ENCODE results near the gene STK10.
"Not testable (repeated sequence)": the region's sequence is repeated elsewhere in the genome, so short reads cannot be mapped to it uniquely, and the experiment has no call there.

Gene STK10

DNA sequence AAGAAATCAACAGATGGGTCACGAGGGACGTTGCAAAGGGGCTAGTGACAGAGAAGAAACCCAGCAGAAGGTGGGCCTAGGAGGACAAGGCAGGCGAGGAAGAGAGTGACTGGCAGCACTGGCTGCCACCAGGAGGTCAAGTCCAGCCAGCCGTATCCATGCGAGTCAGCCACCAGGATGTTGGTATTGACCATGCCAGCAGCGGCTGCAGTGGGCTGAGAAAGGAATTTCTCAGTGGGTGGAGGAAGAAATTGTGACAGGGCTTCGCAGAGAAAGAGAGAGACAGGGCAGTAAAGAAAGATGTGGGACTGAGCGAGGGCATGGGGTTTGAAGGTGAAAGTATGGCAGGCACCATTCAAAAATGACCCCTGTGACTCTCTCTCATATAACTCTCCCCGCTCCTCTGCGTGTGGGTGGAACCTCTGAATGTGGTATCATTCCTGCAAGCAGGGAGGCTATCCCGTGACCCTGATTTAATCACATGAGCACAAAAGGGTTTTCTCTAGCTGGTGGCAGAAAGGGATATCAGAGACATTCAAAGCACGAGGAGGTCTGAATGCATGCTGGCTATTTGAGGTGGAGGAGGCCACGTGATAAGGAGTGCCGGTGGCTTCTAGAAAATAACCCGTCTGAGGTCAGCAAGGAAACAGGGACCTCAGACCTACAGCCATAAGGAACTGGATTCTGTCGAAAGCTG is 136.2 kb downstream of the STK10 start:
- DNase-seq (ENCODE audit: low spot score) = no peak

DNA sequence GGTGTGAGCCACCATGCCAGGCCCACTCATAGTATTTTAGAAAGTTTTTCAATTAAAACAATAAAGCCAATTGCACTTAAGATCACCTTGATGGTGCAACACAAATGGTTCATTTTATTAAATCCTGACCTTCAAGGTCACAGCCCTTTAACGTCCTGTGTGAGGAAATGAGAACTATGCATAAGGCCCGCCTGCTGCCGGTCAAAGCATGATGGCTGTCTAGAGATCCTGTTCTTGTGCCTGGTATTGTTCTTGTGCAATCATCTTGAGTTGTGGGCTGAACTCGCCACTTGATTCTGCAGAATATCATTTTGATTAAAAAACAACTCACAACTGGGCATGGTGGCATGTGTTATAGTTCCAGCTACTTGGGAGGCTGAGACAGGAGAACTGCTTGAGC is 137.9 kb downstream of the STK10 start:
- no peak for DNase-seq (ENCODE audit: low spot score)

DNA sequence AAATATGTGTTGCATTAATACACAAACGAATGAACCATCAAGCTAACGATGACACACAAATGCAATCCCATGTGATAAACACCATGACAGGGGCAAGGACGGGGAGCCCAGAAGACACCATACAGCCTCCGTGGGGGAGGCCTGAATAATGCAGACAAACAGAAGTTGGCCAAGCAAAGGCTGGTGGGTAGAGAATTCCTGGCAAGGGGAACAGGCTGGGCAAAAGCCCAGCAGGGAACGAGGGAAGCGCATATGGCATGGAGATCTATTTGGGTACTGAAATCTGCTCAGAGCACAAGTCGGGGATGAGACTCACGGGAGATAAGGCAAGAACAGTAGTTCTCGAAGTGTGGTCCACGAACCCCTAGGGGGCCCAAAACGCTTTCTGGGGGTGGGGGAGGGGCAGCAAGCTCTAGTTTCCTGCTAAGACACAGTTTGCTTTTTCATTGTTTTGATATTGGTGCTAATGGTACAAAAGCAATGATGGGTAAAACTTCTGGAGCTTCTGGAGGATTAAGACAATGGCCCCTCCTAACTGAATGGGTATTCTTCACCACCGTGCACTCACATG is 138.7 kb downstream of the STK10 start:
- no peak for DNase-seq (ENCODE audit: low spot score)

DNA sequence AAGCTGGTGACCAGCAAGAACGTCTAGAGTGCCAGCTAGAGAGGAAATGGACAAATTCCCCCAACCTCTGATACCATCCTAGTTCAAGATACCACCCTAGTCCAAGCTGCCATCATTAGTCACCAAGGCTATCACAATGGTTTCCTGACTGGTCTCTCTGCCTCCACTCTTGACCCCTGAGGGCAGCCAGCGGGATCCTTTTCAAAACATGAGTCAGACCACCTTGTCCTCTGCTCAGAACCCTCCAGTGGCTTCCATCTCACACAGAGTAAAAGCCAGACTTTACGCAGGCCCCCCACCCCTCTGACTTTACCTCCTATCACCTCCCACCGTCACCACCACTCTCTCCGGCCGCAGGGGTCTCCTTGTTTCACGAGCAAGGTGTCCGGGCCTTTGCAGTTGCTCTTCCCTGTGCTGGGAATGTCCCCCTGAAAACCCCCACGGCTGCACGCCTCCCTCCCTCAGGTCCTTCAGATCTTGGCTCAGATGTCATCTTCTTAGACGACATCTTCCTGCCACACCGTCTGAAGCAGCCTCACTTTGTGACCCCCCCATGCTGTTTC is 139.4 kb downstream of the STK10 start:
- no peak for DNase-seq (ENCODE audit: low spot score)

DNA sequence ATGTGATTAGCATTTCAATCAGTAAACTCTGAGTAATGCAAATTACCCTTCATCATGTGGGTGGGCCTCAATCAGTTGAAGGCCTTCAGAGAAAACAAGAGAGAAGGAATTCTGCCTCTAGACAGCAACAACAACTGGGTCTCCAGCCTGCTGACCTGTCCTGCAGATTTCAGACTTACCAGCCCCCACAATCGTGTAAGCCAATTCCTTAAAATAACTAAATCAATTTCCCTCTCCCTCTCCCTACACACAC is 139.9 kb downstream of the STK10 start:
- no peak for DNase-seq (ENCODE audit: low spot score)

DNA sequence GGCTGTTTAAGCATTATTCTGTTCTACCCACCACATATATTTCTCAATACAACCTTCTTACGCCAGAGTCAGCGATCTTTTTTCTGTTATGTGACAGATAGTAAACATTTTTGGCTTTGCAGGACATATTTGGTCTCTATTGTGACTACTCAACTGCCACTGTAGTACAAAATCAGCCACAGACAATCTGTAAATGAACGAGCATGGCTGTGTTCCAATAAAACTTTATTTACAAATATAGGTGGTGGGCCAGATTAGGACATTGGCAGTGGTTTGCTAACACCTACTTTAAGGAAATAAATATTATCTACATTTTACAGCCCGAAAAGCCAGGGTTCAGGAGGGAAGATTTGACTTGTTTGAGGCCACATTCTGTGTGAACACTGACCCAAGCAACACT is 141.4 kb downstream of the STK10 start:
- no peak for DNase-seq (ENCODE audit: low spot score)

DNA sequence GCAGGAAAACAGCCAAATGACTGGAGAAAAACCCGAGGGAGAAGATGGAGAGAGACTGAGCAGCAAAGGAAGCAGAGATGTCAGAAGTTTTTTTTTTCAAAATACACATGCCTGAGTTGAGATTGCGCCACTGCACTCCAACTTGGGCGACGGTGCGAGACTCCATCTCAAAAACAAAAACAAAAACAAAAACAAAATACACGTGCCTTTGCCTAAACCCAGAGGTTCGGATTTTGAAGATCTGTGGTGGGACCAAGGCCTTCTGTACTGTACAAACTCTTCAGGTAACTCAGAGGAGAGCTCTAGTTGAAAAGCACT is 142.8 kb downstream of the STK10 start:
- DNase-seq (ENCODE audit: low spot score) = no peak

DNA sequence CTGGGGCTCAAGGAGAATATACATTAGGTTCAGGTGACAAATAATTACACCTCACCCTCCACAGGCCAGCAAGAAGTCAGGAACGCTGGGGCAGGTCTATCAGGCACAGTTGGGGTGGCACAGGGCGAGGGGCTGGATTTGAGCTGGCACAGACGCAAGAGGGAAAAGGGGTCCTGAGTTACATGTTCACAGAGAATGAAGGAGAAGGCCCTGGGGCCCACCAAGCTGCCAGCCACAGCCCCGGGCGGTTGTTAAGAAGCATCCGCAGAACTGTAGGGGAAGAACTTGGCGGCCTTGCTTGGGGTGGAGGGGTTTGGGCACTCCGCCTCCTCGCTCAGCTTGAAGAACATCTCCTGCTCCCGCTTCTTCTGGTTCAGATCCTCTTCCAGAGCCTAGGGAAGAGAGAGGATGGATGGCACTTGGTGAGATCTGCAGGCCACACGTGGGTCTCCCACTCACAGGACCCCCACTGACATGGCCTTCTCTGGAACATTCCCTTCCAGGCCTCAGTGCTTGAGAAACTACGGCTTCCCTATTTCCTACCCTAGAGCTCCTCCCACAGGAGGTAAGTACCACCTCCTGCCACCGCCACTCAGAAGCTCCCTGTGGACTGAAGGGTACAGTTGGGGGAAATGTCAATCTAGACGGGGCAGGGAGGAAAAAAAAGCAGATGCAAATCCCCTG is 143.3 kb downstream of the STK10 start:
- no peak for DNase-seq (ENCODE audit: low spot score)

DNA sequence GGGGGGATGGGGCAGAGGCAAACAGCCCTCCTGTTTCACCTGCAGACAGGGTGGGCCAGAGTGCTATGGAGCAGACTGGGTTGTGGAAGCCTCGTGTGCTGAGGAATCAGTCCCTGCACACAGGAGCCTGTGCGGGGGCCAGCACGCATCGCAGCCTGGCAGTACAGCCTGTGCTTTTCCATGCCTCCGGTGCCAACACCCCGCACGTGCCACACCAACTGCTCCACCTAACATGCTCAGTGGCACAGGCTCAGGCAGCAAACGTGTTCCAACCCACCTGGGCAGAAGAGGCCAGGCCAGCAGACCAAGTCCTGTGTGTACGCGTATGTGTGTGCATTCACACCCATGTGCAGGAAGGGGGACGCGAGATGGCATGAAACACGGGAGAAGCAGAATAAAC is 144.2 kb downstream of the STK10 start:
- no peak for DNase-seq (ENCODE audit: low spot score)

DNA sequence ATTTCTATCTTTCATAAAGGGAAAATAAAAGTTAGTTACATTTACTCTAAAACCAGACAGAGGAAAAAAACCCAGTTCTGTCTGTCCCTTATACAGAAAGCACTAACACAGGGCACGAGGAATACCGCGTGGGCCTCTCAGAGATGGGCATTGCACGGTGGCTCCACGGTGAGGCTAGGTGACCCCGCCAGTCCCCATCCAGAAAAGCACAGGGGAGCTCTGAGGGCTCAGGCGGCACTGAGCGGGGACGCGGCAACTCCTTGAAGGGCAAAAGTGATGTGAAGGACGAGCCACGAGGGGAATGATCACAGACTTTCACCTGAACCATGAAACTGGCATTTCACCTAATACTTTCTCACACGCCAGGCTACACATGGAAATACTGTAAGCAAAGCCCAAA is 145.8 kb downstream of the STK10 start:
- no peak for DNase-seq (ENCODE audit: low spot score)

DNA sequence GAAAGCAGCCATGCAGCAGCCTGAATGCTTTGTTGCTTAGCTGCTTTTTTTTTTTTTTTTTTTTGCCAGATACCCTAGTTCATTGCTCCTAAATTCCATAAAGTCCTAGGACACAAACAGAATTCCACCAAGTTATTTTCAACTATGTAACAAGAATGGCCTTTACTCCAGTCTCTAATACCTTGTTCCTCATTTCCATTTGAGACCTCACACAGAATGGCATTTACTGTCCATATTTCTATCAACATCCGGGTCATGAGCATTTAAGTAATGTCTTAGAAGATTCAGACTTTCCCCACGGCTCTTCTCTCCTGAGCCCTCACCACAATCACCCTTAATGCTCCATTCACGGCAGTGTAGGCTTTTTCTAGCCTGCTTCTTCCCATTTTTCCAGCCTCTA is 149.9 kb downstream of the STK10 start:
- DNase-seq (ENCODE audit: low spot score) = no peak

DNA sequence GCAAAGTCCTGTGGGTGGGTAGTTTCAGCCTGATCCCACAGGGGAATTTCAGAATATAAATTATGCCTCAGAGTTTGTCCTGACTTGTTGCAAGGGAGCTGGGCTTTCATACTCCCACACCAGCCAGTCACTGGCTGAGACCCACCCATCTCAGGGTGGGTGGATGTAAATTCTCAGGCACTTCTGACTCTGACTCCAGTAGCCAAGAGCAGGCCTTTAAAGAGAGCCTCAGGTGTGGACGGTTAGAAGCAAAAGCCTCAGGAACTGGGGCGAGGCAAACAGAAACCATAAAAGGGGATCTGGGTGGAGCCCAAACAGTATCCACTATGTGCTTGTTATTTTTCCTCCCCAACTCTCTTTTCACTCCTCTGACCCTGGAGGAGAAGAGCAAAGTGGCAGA is 153.0 kb downstream of the STK10 start:
- no peak for DNase-seq (ENCODE audit: low spot score)

DNA sequence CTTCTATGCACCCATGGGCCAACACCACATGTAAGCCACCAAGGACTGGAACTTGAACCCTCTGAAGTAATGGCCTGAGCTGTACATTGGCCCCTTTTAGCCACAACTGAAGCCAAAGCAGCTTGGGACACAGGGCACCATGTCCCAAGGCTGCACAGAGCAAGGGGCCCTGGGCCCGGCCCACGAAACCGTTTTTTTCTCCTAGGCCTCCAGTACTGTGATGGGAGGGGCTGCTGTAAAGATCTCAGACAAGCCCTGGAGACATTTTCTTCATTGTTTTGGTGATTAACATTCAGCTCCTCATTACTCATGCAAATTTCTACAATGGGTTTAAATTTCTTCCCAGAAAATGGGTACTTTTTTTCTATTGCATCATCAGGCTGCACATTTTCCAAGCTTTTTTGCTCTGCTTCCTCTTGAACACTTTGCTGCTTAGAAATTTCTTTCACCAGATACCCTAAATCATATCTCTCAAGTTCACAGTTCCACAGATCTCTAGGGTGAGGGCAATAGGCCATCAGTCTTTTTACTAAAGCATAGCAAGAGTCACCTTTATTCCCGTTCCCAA is 156.0 kb downstream of the STK10 start:
- DNase-seq (ENCODE audit: low spot score) = no peak

DNA sequence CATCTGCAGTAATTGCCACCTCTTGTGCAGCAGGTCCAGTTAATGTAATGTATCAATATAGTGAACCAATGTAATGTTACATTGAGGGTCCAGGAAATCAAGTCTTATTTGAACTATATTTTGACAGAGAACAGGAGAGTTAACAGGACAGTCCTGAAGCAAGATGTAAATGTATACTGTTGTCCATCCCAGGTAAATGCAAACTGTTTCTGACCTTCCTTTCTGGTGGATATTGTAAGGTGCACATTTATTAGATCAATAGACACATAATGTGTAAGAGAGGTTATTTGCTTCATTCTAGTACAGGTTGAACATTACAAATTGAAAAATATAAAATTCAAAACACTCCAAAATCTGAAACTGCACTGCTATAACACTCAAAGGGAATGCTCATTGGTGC is 158.1 kb downstream of the STK10 start:
- DNase-seq (ENCODE audit: low spot score) = no peak

DNA sequence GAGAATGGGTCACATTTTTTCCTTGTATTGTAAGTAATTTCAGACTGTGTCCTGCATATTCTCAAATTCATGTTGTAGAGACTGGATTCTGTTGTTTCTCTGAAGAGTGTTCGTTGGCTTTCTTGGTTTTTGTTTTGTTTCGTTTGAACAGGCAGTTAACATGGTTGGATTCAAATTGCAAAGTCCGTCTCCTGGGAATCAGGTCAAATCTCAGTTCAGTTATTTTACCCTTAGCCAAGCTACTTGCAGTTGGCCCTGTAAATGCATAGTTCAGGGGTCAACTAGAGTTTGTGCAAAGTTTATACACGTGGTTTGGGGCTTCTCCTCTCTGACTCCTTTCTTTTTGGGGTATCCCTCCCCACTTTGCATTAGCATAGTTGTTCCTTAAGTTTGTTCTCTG is 159.9 kb downstream of the STK10 start:
- DNase-seq (ENCODE audit: low spot score) = no peak

DNA sequence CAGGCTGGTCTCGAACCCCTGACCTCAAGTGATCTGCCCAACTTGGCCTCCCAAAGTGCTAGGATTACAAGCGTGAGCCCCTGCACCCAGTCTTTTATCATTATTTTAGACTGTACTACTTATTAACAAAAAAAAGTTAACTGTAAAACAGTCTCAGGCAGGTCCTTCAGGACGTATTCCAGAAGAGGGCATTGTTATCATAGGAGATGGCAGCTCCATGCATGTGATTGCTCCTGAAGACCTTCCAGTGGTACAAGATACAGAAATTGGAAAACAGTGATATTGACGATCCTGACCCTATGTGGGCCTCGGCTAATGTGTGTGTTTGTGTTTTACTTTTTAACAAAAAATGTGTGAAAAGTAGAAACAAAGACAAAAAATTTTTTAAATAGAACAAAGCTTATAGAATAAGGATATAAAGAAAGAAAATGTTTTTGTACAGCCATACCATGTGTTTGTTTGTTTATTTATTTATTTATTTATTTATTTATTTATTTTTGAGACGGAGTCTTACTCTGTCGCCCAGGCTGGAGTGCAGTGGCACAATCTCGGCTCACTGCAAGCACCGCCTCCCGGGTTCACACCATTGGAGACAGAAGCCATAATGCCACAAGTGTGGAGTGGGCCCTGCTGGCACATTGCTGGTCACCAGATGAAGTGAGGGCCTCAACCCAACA is 167.8 kb downstream of the STK10 start:
- not testable (repeated sequence) for DNase-seq (ENCODE audit: low spot score)

DNA sequence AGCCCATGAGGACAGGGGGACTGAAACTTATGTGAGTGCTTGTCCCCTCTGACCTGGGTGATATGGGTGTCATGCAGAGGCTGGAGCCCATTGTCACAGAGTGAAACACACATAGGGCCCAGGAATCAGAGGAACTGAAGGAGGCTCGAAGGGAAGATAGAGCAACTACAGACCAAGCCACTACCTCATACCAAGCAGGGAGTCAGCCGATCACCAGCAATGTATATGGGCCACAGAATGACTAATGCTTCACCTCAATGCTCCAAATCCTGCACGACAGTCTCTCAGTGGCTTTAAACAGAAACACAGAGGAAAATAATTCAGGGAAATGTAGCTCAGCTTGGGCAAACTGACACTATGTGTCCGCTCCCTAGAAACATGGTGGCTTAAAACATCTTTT is 172.7 kb downstream of the STK10 start:
- no peak for DNase-seq (ENCODE audit: low spot score)

DNA sequence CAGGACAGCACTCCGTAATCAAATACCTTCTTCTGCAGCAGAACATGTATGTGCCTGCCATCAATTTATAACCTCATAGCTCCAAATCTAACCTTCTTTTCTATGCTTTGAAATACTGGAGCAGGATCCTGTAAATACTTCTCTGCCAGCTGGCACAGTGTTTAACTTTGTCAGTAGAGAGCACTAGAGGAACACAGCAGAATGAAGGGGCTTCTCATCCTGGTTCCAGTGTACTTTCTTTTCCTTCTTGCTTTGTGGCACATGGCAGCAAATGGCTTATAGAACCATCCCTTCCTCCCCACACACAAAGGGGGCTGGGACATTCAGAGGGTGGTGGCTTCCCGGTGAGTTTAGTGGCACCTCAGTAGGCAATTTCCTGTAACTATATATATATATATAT is 177.7 kb downstream of the STK10 start:
- no peak for DNase-seq (ENCODE audit: low spot score)

DNA sequence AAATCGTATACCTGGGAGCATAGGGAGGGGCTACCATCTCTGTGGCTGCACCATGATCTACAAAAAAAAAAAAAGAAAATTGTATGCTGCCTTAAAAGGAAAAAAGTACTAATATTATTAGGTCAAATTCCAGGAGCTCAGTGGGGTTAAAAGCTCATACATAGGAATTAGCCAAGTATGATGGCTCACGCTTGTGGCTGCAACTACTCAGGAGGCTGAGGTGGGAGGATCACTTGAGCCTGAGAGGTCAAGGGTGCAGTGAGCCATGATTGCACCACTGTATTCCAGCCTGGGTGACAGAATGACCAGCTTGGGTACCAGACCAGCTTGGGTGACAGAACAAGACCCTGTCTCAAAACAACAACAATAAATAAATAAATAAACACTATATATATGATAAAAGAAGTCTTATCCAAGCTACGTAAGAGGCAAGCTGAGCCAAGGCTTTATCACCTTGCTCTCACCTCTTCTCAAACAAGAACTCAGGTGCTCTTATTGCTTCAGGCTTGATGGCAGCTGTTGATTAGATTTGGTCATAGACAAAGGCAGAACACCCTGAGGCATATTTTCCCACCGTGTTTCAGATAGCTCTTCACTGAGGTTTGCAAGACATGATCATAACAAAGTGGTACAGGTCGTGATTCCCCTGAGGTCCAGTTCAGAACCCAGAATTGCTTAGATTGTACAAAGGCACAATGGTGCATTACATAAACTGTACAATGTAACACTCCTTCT is 178.3 kb downstream of the STK10 start:
- DNase-seq (ENCODE audit: low spot score) = no peak

DNA sequence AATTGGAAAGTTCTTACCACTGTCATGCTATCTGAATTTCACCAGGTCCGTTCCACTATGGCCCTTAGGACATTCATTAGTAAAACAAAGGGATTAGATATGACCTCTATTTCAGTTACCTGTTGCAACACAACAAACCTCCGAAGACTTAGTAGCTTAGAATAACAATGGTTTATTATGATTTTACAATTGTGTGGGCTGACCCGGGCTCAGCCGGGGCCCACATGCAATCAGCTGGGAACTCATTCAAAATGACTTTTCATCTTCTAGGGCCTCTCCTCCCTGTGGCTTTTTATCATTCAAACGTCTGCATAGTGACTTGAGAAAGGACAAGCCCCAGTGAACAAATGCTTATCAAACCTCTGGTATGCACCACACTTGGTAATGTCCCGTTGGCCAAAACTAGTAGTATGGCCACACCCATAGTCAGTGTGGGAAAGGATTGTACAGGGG is 179.3 kb downstream of the STK10 start:
- no peak for DNase-seq (ENCODE audit: low spot score)

DNA sequence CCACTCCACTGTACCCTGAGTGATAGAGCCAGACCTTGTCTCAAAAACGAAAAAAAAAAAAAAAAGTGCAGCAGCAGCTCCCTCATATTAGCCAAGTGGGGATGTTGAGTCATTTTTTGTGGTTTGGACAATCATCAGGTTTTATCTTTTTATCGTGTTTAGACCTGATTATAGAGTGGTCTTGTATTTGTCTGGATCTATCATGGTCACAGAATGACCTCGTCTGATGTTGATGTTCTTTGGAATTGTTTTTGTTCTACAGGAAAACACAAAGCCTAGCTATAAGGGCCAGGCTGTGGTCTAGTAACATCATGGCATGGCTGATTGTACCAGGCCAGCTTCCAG is 179.9 kb downstream of the STK10 start:
- no peak for DNase-seq (ENCODE audit: low spot score)

Data from putamen (tissue), 1 donor.